Measurements from ENCODE around the gene RCN1. TPM values are rescaled to one million over a fixed set of nuclear protein-coding genes. Genes with fewer than 3 reads are reported as not detected.
A peak's percentile ranks its signal among the peaks of the same experiment; 100 is the strongest.

The RCN1 gene
- total RNA-seq, 4 donors from 2014 or later: 15.0 to 34.9 (median 20.0) TPM

GRCh38 chr11:32050264-32050663 is 40.6 kb upstream of the RCN1 start:
- intact Hi-C loops (cut with DNase I): no loop called here
- Histone ChIP-seq H3K4me3 (no peak overlapping the region), H3K27me3 (peaks cover 0 to 31% (median 0%) of the 10 kb centered on the region in 4 donors), H3K27ac (no peak overlapping the region), H3K9me3 (no peaks in the 10 kb centered on the region), H3K4me1 (no peaks in the 10 kb centered on the region), H3K36me3 (no peaks in the 10 kb centered on the region)
- no peak for DNase-seq
- WGBS, 2 donors: 37 to 51% methylated on average over 4 of the region's 4 CpGs
- no peak for TF ChIP-seq CTCF (IDR thresholded peaks at IDR 0.05)
- TF ChIP-seq POLR2A (IDR thresholded peaks at IDR 0.05): no peak

GRCh38 chr11:32052215-32052614 is 38.7 kb upstream of the RCN1 start:
- no peaks in the 10 kb centered on the region for H3K36me3 ChIP-seq
- H3K27me3 ChIP-seq: peaks cover 0 to 28% (median 0%) of the 10 kb centered on the region in 4 donors
- H3K9me3 ChIP-seq: no peaks in the 10 kb centered on the region
- H3K27ac ChIP-seq: no peak overlapping the region
- H3K4me1 ChIP-seq: no peaks in the 10 kb centered on the region
- DNase-seq: no peak
- WGBS, 2 donors: 13 to 20% methylated on average over 6 of the region's 6 CpGs
- H3K4me3 ChIP-seq: no peak overlapping the region
- TF ChIP-seq POLR2A (IDR thresholded peaks at IDR 0.05) (no peak), CTCF (IDR thresholded peaks at IDR 0.05) (peak; percentile 53 to 77 (median 70))
- intact Hi-C loops (cut with DNase I): loop anchor here (2.0 kb wide), 1 partner anchor 123 kb away; no protein-coding TSS in a partner anchor

- H3K27me3 ChIP-seq: peaks cover 0 to 28% (median 0%) of the 10 kb centered on the region in 4 donors
- no peaks in the 10 kb centered on the region for H3K9me3 ChIP-seq
- H3K36me3 ChIP-seq: no peaks in the 10 kb centered on the region
- H3K4me1 ChIP-seq: no peaks in the 10 kb centered on the region
- DNase-seq: no peak
- H3K27ac ChIP-seq: no peak overlapping the region
- TF ChIP-seq POLR2A (IDR thresholded peaks at IDR 0.05) (no peak), CTCF (IDR thresholded peaks at IDR 0.05) (no peak)
- intact Hi-C loops (cut with DNase I): loop anchor here (2.0 kb wide), 1 partner anchor 121 kb away; no protein-coding TSS in a partner anchor
- WGBS, 2 donors: 54 to 62% methylated on average over 7 of the region's 7 CpGs
- H3K4me3 ChIP-seq: no peak overlapping the region
Measured at GRCh38 chr11:32053151-32053888, 37.6 kb upstream of the RCN1 start.

- Histone ChIP-seq H3K36me3 (no peaks in the 10 kb centered on the region), H3K4me1 (no peaks in the 10 kb centered on the region), H3K27me3 (peaks cover 0 to 21% (median 0%) of the 10 kb centered on the region in 4 donors), H3K27ac (no peak overlapping the region), H3K4me3 (no peak overlapping the region), H3K9me3 (no peaks in the 10 kb centered on the region)
- no peak for DNase-seq
- no peak for TF ChIP-seq CTCF (IDR thresholded peaks at IDR 0.05)
- no peak for TF ChIP-seq POLR2A (IDR thresholded peaks at IDR 0.05)
- intact Hi-C loops (cut with DNase I): no loop called here
- 87 to 88% methylated on average over 2 of the region's 2 CpGs for WGBS, 2 donors
Measured at GRCh38 chr11:32055861-32056260, 35.0 kb upstream of the RCN1 start.

GRCh38 chr11:32056438-32056837 is 34.4 kb upstream of the RCN1 start:
- no peak for DNase-seq
- H3K27ac ChIP-seq: no peak overlapping the region
- no peaks in the 10 kb centered on the region for H3K4me1 ChIP-seq
- H3K36me3 ChIP-seq: no peaks in the 10 kb centered on the region
- intact Hi-C loops (cut with DNase I): no loop called here
- no peak overlapping the region for H3K4me3 ChIP-seq
- peaks cover 0 to 19% (median 0%) of the 10 kb centered on the region in 4 donors for H3K27me3 ChIP-seq
- 50 to 58% methylated on average over 6 of the region's 6 CpGs for WGBS, 2 donors
- no peak for TF ChIP-seq POLR2A (IDR thresholded peaks at IDR 0.05)
- no peak for TF ChIP-seq CTCF (IDR thresholded peaks at IDR 0.05)
- H3K9me3 ChIP-seq: no peaks in the 10 kb centered on the region

Data from esophagus squamous epithelium (tissue), 5 donors.